WTC11 (cell line): ENCODE measurements around the gene GPR135.

Source experiments
- GABPB1 ChIP-seq: sonication (generic); formaldehyde crosslinking; IDR thresholded peaks from 2 replicates; pipeline ENCODE4 v1.8.1; 2023; ENCODE audit warnings: mild to moderate bottlenecking, missing genetic modification reagents
- RORB ChIP-seq: fragments of 250-450 bp; sonication (Bioruptor Pico); IDR thresholded peaks from 2 replicates; pipeline ENCODE4 v1.9.0; 2021; ENCODE audit warnings: mild to moderate bottlenecking
- ZNF263 ChIP-seq: sonication (generic); formaldehyde crosslinking; IDR thresholded peaks from 2 replicates; pipeline ENCODE4 v1.8.1; 2022; ENCODE audit warnings: low read depth, mild to moderate bottlenecking, moderate library complexity, missing genetic modification reagents
- TF ChIP-seq, protein P1 (sequence below): fragments of 200-600 bp; IDR thresholded peaks from 2 replicates; pipeline ENCODE4 v1.8.0; 2022; ENCODE audit warnings: antibody characterized with exemption
- TF ChIP-seq, protein P2 (sequence below): fragments of 250-450 bp; sonication (Bioruptor Pico); IDR thresholded peaks from 2 replicates; pipeline ENCODE4 v2.1.2; 2022; ENCODE audit warnings: mild to moderate bottlenecking, moderate library complexity
- TF ChIP-seq, protein P3 (sequence below): sonication (generic); formaldehyde crosslinking; IDR thresholded peaks from 2 replicates; pipeline ENCODE4 v1.8.0; 2022; ENCODE audit warnings: mild to moderate bottlenecking, missing genetic modification reagents
- TF ChIP-seq, protein P4 (sequence below): sonication (generic); formaldehyde crosslinking; IDR thresholded peaks from 2 replicates; pipeline ENCODE4 v1.8.1; 2023; ENCODE audit warnings: mild to moderate bottlenecking, missing genetic modification reagents, moderate library complexity
- TF ChIP-seq, protein P5 (sequence below): sonication (generic); formaldehyde crosslinking; IDR thresholded peaks from 2 replicates; pipeline ENCODE4 v1.8.1; 2023; ENCODE audit warnings: mild to moderate bottlenecking, missing genetic modification reagents, moderate library complexity

DNA sequence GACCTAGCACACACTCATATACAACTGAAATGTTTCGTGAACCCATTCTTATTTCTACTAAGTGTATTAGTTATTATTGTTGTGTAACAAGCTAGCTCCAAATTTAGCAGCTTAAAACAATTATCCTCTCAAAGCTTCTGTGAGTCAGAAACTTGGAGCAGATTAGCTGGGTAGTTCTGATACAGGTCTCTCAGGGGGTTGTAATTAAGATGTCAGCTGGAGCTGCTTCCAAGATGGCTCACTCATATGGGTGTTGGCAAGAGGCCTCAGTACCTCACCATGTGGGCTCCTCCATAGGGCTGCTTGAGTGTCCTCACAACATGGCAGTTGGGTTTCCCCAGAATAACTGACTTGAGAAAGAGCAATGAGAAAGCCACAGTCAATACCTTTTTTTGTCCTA is 9.8 kb downstream of the GPR135 start:
- TF ChIP-seq, protein P1, sequence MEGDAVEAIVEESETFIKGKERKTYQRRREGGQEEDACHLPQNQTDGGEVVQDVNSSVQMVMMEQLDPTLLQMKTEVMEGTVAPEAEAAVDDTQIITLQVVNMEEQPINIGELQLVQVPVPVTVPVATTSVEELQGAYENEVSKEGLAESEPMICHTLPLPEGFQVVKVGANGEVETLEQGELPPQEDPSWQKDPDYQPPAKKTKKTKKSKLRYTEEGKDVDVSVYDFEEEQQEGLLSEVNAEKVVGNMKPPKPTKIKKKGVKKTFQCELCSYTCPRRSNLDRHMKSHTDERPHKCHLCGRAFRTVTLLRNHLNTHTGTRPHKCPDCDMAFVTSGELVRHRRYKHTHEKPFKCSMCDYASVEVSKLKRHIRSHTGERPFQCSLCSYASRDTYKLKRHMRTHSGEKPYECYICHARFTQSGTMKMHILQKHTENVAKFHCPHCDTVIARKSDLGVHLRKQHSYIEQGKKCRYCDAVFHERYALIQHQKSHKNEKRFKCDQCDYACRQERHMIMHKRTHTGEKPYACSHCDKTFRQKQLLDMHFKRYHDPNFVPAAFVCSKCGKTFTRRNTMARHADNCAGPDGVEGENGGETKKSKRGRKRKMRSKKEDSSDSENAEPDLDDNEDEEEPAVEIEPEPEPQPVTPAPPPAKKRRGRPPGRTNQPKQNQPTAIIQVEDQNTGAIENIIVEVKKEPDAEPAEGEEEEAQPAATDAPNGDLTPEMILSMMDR = no peak
- TF ChIP-seq ZNF263 (CRISPR knock-in tag) (no peak), GABPB1 (CRISPR knock-in tag) (no peak), RORB (CRISPR knock-in tag) (no peak)
- TF ChIP-seq, protein P2, sequence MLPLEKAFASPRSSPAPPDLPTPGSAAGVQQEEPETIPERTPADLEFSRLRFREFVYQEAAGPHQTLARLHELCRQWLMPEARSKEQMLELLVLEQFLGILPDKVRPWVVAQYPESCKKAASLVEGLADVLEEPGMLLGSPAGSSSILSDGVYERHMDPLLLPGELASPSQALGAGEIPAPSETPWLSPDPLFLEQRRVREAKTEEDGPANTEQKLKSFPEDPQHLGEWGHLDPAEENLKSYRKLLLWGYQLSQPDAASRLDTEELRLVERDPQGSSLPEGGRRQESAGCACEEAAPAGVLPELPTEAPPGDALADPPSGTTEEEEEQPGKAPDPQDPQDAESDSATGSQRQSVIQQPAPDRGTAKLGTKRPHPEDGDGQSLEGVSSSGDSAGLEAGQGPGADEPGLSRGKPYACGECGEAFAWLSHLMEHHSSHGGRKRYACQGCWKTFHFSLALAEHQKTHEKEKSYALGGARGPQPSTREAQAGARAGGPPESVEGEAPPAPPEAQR (CRISPR knock-in tag) = no peak
- TF ChIP-seq, protein P3, sequence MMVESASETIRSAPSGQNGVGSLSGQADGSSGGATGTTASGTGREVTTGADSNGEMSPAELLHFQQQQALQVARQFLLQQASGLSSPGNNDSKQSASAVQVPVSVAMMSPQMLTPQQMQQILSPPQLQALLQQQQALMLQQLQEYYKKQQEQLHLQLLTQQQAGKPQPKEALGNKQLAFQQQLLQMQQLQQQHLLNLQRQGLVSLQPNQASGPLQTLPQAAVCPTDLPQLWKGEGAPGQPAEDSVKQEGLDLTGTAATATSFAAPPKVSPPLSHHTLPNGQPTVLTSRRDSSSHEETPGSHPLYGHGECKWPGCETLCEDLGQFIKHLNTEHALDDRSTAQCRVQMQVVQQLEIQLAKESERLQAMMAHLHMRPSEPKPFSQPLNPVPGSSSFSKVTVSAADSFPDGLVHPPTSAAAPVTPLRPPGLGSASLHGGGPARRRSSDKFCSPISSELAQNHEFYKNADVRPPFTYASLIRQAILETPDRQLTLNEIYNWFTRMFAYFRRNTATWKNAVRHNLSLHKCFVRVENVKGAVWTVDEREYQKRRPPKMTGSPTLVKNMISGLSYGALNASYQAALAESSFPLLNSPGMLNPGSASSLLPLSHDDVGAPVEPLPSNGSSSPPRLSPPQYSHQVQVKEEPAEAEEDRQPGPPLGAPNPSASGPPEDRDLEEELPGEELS (CRISPR knock-in tag) = no peak
- TF ChIP-seq, protein P4, sequence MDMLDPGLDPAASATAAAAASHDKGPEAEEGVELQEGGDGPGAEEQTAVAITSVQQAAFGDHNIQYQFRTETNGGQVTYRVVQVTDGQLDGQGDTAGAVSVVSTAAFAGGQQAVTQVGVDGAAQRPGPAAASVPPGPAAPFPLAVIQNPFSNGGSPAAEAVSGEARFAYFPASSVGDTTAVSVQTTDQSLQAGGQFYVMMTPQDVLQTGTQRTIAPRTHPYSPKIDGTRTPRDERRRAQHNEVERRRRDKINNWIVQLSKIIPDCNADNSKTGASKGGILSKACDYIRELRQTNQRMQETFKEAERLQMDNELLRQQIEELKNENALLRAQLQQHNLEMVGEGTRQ = no peak
- TF ChIP-seq, protein P5, sequence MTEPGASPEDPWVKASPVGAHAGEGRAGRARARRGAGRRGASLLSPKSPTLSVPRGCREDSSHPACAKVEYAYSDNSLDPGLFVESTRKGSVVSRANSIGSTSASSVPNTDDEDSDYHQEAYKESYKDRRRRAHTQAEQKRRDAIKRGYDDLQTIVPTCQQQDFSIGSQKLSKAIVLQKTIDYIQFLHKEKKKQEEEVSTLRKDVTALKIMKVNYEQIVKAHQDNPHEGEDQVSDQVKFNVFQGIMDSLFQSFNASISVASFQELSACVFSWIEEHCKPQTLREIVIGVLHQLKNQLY (CRISPR knock-in tag) = no peak
